Karpas-422 (cell line): Measurements from ENCODE around the gene PNLDC1. TPM values are rescaled to one million over a fixed set of nuclear protein-coding genes. Genes with fewer than 3 reads are reported as not detected.
"Not testable (repeated sequence)": the region's sequence is repeated elsewhere in the genome, so short reads cannot be mapped to it uniquely, and the experiment has no call there.

ENCODE experiments used
- DNase-seq: peaks from one replicate; pipeline ENCODE4 v3.0.0-alpha.2; 2015
- H2AFZ ChIP-seq: fragments of 200-600 bp; sonication (generic); 2 replicates; pipeline ENCODE4 v1.6.1; 2014; ENCODE audit warnings: antibody characterized with exemption, low read length, mixed read lengths
- H3K27ac ChIP-seq: fragments of 200-600 bp; sonication (generic); 2 replicates; pipeline ENCODE4 v1.5.1; 2014; ENCODE audit warnings: mild to moderate bottlenecking, low read length, moderate library complexity
- H3K27me3 ChIP-seq: fragments of 200-600 bp; sonication (generic); 2 replicates; pipeline ENCODE4 v1.6.1; 2014; ENCODE audit warnings: low read length, mixed read lengths
- H3K36me3 ChIP-seq: fragments of 200-600 bp; sonication (generic); 2 replicates; pipeline ENCODE4 v1.6.1; 2014; ENCODE audit warnings: low read length, mixed read lengths; ENCODE audit not compliant: insufficient read depth
- H3K4me1 ChIP-seq: fragments of 200-600 bp; sonication (generic); 2 replicates; pipeline ENCODE4 v1.6.1; 2014; ENCODE audit warnings: mild to moderate bottlenecking, low read length, mixed read lengths
- H3K4me2 ChIP-seq: fragments of 200-600 bp; sonication (generic); 2 replicates; pipeline ENCODE4 v1.6.1; 2014; ENCODE audit warnings: low read length, low read depth, mild to moderate bottlenecking; ENCODE audit not compliant: poor library complexity, severe bottlenecking
- H3K4me3 ChIP-seq: fragments of 200-600 bp; sonication (generic); 2 replicates; pipeline ENCODE4 v1.5.1; 2014; ENCODE audit warnings: mild to moderate bottlenecking, antibody characterized with exemption, low read length, mixed read lengths
- H3K79me2 ChIP-seq: fragments of 200-600 bp; sonication (generic); 2 replicates; pipeline ENCODE4 v1.6.1; 2014; ENCODE audit warnings: mild to moderate bottlenecking, low read length, mixed read lengths
- H3K9ac ChIP-seq: fragments of 200-600 bp; sonication (generic); 2 replicates; pipeline ENCODE4 v1.6.0; 2014; ENCODE audit warnings: low read length
- H3K9me2 ChIP-seq: fragments of 200-600 bp; sonication (generic), shearing (Covaris generic); replicated peaks from 2 replicates; pipeline ENCODE4 v1.6.0; 2014; ENCODE audit warnings: mild to moderate bottlenecking, low read length, moderate library complexity; ENCODE audit not compliant: insufficient read depth
- H3K9me3 ChIP-seq: fragments of 300-700, 200-600 bp; sonication (generic); 2 replicates; pipeline ENCODE4 v1.6.1; 2014; ENCODE audit warnings: low read length, mixed read lengths
- H4K20me1 ChIP-seq: fragments of 200-600 bp; sonication (generic); 2 replicates; pipeline ENCODE4 v1.6.1; 2014; ENCODE audit warnings: mild to moderate bottlenecking, antibody characterized with exemption, low read length, low read depth; ENCODE audit not compliant: insufficient read depth
- total RNA-seq: library from RNA; depleted of rRNA; stranded (reverse); fragments of >200 nt; shearing (Covaris generic); gene quantifications from 2 replicates; pipeline ENCODE4 v1.2.3, GENCODE V29; 2014; ENCODE audit warnings: low replicate concordance

Gene PNLDC1
- total RNA-seq, 1 experiment from 2014 or later = 0.11 TPM

DNA sequence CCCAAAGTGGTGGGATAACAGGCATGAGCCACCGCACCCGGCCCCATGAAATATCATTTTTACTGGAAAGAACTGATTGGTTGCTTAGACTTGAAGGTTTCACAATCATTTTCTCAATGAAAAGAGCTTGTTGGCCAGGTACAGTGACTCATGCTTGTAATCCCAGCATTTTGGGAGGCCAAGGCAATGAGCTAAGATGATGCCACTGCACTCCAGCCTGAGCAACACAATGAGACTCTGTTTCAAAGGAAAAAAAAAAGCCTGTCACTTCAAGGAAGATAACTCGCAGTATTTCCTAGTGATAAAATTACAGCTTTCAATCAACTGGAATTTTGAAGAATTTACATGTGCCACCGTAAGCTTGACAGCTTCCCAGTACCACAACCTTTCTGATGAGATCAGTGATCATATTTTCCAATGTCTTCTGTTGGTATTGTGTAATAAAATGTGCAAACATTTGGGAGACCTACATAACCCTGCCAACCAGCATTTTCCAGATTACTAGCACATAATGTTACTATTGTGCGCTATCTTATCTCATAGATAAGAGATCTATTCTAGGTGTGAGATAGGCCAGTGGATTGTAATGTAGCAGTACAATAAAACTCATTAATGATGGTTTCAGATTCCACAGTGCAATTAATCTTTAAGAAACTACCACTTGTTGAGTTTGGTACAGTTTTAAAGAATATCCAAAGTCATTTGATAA is 7.2 kb downstream of the PNLDC1 start:
- no peak for DNase-seq
- H3K27ac ChIP-seq = no peak overlapping the region
- H3K9ac ChIP-seq = no peak overlapping the region
- H4K20me1 ChIP-seq = no peaks in the 10 kb centered on the region
- no peaks in the 10 kb centered on the region for H3K9me2 ChIP-seq
- no peaks in the 10 kb centered on the region for H3K36me3 ChIP-seq
- no peaks in the 10 kb centered on the region for H3K4me1 ChIP-seq
- no peak overlapping the region for H3K4me2 ChIP-seq
- no peak overlapping the region for H2AFZ ChIP-seq
- no peak overlapping the region for H3K4me3 ChIP-seq
- H3K9me3 ChIP-seq = no peaks in the 10 kb centered on the region
- H3K79me2 ChIP-seq = no peaks in the 10 kb centered on the region
- H3K27me3 ChIP-seq = no peaks in the 10 kb centered on the region

DNA sequence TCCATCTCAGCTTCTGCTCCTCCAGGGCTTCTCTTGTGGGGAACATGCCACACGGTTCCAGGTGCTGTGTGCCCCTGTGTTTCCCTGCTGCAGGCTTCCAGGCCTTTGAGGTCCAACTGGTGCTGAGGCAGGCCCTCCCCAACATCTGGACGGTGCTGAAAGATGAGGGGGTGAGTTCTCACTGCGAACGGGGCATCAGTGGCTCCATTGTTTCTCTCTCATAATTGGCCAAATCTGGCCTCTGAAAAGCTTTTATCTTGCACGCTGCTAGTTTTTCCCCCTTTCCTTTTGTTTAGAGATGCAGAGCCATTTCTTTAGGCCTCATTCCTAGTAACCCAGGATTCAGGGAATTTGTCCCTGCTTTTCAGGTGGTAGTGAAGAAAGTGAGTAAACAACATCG is 8.6 kb downstream of the PNLDC1 start:
- no peaks in the 10 kb centered on the region for H3K4me1 ChIP-seq
- no peaks in the 10 kb centered on the region for H3K79me2 ChIP-seq
- H3K4me3 ChIP-seq = no peak overlapping the region
- no peaks in the 10 kb centered on the region for H3K27me3 ChIP-seq
- no peaks in the 10 kb centered on the region for H3K9me3 ChIP-seq
- H3K9ac ChIP-seq = no peak overlapping the region
- H4K20me1 ChIP-seq = no peaks in the 10 kb centered on the region
- no peak overlapping the region for H3K27ac ChIP-seq
- no peaks in the 10 kb centered on the region for H3K9me2 ChIP-seq
- no peak overlapping the region for H3K4me2 ChIP-seq
- no peak overlapping the region for H2AFZ ChIP-seq
- DNase-seq = no peak
- H3K36me3 ChIP-seq = no peaks in the 10 kb centered on the region

GRCh38 chr6:159809149-159809548 is 9.1 kb downstream of the PNLDC1 start:
- Histone ChIP-seq H2AFZ (no peak overlapping the region), H3K9me3 (no peaks in the 10 kb centered on the region), H3K36me3 (no peaks in the 10 kb centered on the region), H3K9me2 (no peaks in the 10 kb centered on the region), H3K4me2 (no peak overlapping the region), H3K4me3 (no peak overlapping the region), H3K79me2 (no peaks in the 10 kb centered on the region), H3K4me1 (no peaks in the 10 kb centered on the region), H3K27ac (no peak overlapping the region), H3K9ac (no peak overlapping the region), H4K20me1 (no peaks in the 10 kb centered on the region), H3K27me3 (no peaks in the 10 kb centered on the region)
- no peak for DNase-seq

- Histone ChIP-seq H2AFZ (no peak overlapping the region), H3K9me2 (no peaks in the 10 kb centered on the region), H3K36me3 (no peaks in the 10 kb centered on the region), H4K20me1 (no peaks in the 10 kb centered on the region), H3K27me3 (no peaks in the 10 kb centered on the region), H3K79me2 (no peaks in the 10 kb centered on the region), H3K4me3 (no peak overlapping the region), H3K9ac (no peak overlapping the region), H3K4me1 (no peaks in the 10 kb centered on the region), H3K27ac (no peak overlapping the region), H3K9me3 (no peaks in the 10 kb centered on the region), H3K4me2 (no peak overlapping the region)
- DNase-seq = no peak
Observed at GRCh38 chr6:159813781-159814180, 13.7 kb downstream of the PNLDC1 start.

DNA sequence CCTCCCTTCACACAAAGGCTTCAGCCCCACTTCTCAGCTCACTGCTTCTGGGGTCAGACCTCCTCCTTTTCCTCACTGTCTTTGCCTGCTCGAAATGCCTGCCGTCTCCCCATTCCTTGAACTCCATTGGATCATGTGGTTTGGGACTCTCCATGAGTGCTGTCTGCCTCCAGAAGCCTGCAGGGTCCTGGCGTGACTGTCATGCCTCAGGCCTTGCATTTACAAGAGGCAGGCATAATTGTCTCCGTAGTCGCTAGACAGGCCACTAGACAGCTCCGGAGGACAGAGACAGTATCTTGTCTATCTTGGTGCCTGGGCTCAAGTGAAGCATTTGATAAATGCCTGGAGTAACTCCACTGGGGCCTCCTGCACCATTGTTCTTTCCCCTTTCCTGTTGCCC is 15.3 kb downstream of the PNLDC1 start:
- H3K27ac ChIP-seq = no peak overlapping the region
- no peaks in the 10 kb centered on the region for H3K36me3 ChIP-seq
- no peaks in the 10 kb centered on the region for H3K4me1 ChIP-seq
- no peak overlapping the region for H3K4me3 ChIP-seq
- H3K27me3 ChIP-seq = no peaks in the 10 kb centered on the region
- H3K79me2 ChIP-seq = no peaks in the 10 kb centered on the region
- no peaks in the 10 kb centered on the region for H4K20me1 ChIP-seq
- H3K9me2 ChIP-seq = no peaks in the 10 kb centered on the region
- no peak overlapping the region for H3K9ac ChIP-seq
- H3K4me2 ChIP-seq = no peak overlapping the region
- no peak overlapping the region for H2AFZ ChIP-seq
- H3K9me3 ChIP-seq = no peaks in the 10 kb centered on the region
- no peak for DNase-seq

- not testable (repeated sequence) for H3K4me1 ChIP-seq
Observed at GRCh38 chr6:159816775-159817174, 16.7 kb downstream of the PNLDC1 start.

GRCh38 chr6:159817951-159818739 is 18.1 kb downstream of the PNLDC1 start:
- H3K4me2 ChIP-seq = no peak overlapping the region
- H3K79me2 ChIP-seq = no peaks in the 10 kb centered on the region
- no peaks in the 10 kb centered on the region for H3K9me3 ChIP-seq
- DNase-seq = no peak
- H4K20me1 ChIP-seq = no peaks in the 10 kb centered on the region
- H3K4me1 ChIP-seq = no peaks in the 10 kb centered on the region
- no peak overlapping the region for H3K9ac ChIP-seq
- no peaks in the 10 kb centered on the region for H3K36me3 ChIP-seq
- no peak overlapping the region for H3K27ac ChIP-seq
- H3K4me3 ChIP-seq = no peak overlapping the region
- H3K9me2 ChIP-seq = no peaks in the 10 kb centered on the region
- H3K27me3 ChIP-seq = no peaks in the 10 kb centered on the region
- H2AFZ ChIP-seq = no peak overlapping the region

More at GRCh38 chr6:159816775-159817174, 16.7 kb downstream of the PNLDC1 start:
- not testable (repeated sequence) for H3K4me2 ChIP-seq, H3K9me2 ChIP-seq, DNase-seq, H3K27ac ChIP-seq, H3K27me3 ChIP-seq, H3K79me2 ChIP-seq, H2AFZ ChIP-seq, H3K9me3 ChIP-seq, H3K9ac ChIP-seq, H3K4me3 ChIP-seq, H3K36me3 ChIP-seq, H4K20me1 ChIP-seq

GRCh38 chr6:159819098-159819497 is 19.0 kb downstream of the PNLDC1 start:
- no peak overlapping the region for H3K9ac ChIP-seq
- H3K27ac ChIP-seq = no peak overlapping the region
- H3K79me2 ChIP-seq = no peaks in the 10 kb centered on the region
- no peaks in the 10 kb centered on the region for H3K4me1 ChIP-seq
- H3K9me3 ChIP-seq = no peaks in the 10 kb centered on the region
- DNase-seq = no peak
- no peaks in the 10 kb centered on the region for H3K27me3 ChIP-seq
- H3K36me3 ChIP-seq = no peaks in the 10 kb centered on the region
- H3K4me3 ChIP-seq = no peak overlapping the region
- no peak overlapping the region for H2AFZ ChIP-seq
- H3K9me2 ChIP-seq = no peaks in the 10 kb centered on the region
- no peak overlapping the region for H3K4me2 ChIP-seq
- H4K20me1 ChIP-seq = no peaks in the 10 kb centered on the region
